ENCODE measurements around the gene ZNF134. TPM values are rescaled to one million over a fixed set of nuclear protein-coding genes. Genes with fewer than 3 reads are reported as not detected.

The ZNF134 gene
- total and polyA plus RNA-seq, 11 donors = 5.3 to 15.8 (median 13.8) TPM

DNA sequence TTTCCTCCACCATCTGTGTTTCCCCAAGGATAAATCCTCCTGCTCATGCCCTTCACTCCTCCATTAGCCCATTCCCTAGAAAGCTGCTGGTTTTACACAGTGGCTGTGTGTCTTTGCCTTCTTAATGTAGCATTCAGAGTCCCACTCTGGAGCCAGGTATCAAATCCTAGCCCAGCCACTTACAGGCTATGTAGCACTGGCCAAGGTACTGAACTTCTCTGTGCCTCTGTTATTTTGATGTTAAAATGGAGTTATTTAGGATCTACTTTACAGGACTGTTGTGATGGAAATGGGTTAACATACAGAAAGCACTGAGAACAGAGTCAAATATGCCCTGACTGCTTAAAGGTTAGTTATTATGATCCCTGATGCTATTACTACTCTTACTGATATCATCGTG is 53.2 kb downstream of the ZNF134 start:
- WGBS, 4 donors = 76 to 100% (median 79%) methylated on average over 1 of the region's 1 CpG
- intact Hi-C loops (cut with DNase I) = no loop called here
- H3K9me3 ChIP-seq = no peaks in the 10 kb centered on the region
- H3K27me3 ChIP-seq = peaks cover 0 to 9% (median 0%) of the 10 kb centered on the region in 9 donors
- no peak overlapping the region for H3K27ac ChIP-seq
- H3K36me3 ChIP-seq = no peaks in the 10 kb centered on the region
- no peak overlapping the region for H3K4me3 ChIP-seq
- ATAC-seq (no peak), DNase-seq (no peak)
- H3K4me1 ChIP-seq = peaks cover 0 to 9% (median 4%) of the 10 kb centered on the region in 12 donors
- TF ChIP-seq CTCF (IDR thresholded peaks at IDR 0.05) (no peak), POLR2A (IDR thresholded peaks at IDR 0.05) (no peak)

DNA sequence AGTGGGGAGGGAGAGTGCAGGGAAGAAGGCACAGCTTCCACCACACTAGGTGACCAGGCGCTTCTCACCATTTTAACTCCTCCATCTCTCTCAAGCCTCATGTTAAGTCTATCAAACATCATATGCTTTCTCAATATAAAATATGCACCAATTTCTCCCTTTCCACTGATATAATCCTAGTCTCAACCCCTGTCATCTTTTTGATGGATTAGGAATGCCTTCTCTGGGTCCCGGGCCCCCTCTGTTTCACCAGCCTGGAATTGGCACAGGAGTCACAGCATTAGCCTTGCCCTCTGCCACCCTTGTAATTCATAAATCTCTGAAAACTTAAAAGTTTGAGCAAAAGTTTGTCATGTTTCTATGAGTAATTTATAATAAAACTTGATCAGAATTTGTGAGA is 54.6 kb downstream of the ZNF134 start, which contains the start of gene ZSCAN4:
Gene ZSCAN4, plus strand, starts transcription at position 301 of the 400 bp plus-strand sequence. CDS start 7,211 bp downstream, outside the sequence.
- TF ChIP-seq CTCF (IDR thresholded peaks at IDR 0.05) = no peak
- TF ChIP-seq POLR2A (IDR thresholded peaks at IDR 0.05) = no peak
- intact Hi-C loops (cut with DNase I) = no loop called here
- Histone ChIP-seq H3K9me3 (no peaks in the 10 kb centered on the region), H3K27ac (no peak within 1 kb of the TSS), H3K4me3 (no peak within 1 kb of the TSS), H3K36me3 (no peaks in the 10 kb centered on the region), H3K4me1 (peaks cover 0 to 8% (median 3%) of the 10 kb centered on the region in 12 donors), H3K27me3 (peaks cover 0 to 6% (median 0%) of the 10 kb centered on the region in 9 donors)
- WGBS, 4 donors = 94 to 98% (median 97%) methylated on average over 2 of the region's 2 CpGs
- DNase-seq (no peak), ATAC-seq (no peak)

GRCh38 chr19:57671124-57671895 is 57.3 kb downstream of the ZNF134 start:
- WGBS, 4 donors = 47 to 53% (median 51%) methylated on average over 7 of the region's 7 CpGs
- no peaks in the 10 kb centered on the region for H3K27me3 ChIP-seq
- DNase-seq (no peak), ATAC-seq (peak in 3 of 4 donors; percentile 49 to 65 (median 53))
- peaks cover 0 to 7% (median 0%) of the 10 kb centered on the region in 12 donors for H3K9me3 ChIP-seq
- intact Hi-C loops (cut with DNase I) = no loop called here
- H3K4me1 ChIP-seq = no peaks in the 10 kb centered on the region
- H3K36me3 ChIP-seq = no peaks in the 10 kb centered on the region
- no peak overlapping the region for H3K27ac ChIP-seq
- TF ChIP-seq CTCF (IDR thresholded peaks at IDR 0.05) = no peak
- no peak for TF ChIP-seq POLR2A (IDR thresholded peaks at IDR 0.05)
- H3K4me3 ChIP-seq = no peak overlapping the region

DNA sequence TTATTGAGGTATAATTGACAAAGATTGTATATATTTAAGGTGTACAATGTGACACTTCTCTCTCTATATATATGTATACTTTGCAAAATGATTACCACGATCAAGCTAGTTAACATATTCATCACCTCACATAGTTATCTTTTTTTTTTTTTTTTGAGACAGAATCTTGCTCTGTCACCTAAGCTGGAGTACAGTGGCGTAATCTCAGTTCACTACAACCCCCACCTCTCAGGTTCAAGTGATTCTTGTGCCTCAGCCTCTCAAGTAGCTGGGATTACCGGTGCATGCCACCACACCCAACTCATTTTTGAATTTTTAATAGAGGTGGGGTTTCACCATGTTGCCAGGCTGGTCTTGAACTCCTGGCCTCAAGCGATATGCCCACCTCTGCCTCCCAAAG is 58.4 kb downstream of the ZNF134 start:
- H3K9me3 ChIP-seq = peaks cover 0 to 7% (median 0%) of the 10 kb centered on the region in 12 donors
- no peak overlapping the region for H3K27ac ChIP-seq
- no peaks in the 10 kb centered on the region for H3K27me3 ChIP-seq
- WGBS, 4 donors = 78 to 93% (median 83%) methylated on average over 4 of the region's 4 CpGs
- H3K4me1 ChIP-seq = no peaks in the 10 kb centered on the region
- intact Hi-C loops (cut with DNase I) = no loop called here
- H3K4me3 ChIP-seq = no peak overlapping the region
- ATAC-seq (no peak), DNase-seq (no peak)
- TF ChIP-seq CTCF (IDR thresholded peaks at IDR 0.05) (no peak), POLR2A (IDR thresholded peaks at IDR 0.05) (no peak)
- H3K36me3 ChIP-seq = no peaks in the 10 kb centered on the region

Other genes starting within 250 kb of the ZNF134 start
- gene ZNF548, start 224.4 kb upstream of the ZNF134 start, total RNA-seq = 10 to 100 TPM; 11.6 to 20.3 (median 15.3) TPM
- gene ZNF548, start 224.4 kb upstream of the ZNF134 start, polyA plus RNA-seq = 10 to 100 TPM in 1 of 2 donors, 1 to 10 TPM in 1; 5.1 to 12.0 TPM
- gene ZNF17, start 203.1 kb upstream of the ZNF134 start, total RNA-seq = 10 to 100 TPM in 2 of 9 donors, 1 to 10 TPM in 7; 3.9 to 13.5 (median 9.0) TPM
- 1 to 10 TPM; 3.2 to 8.5 TPM for gene ZNF17, start 203.1 kb upstream of the ZNF134 start, polyA plus RNA-seq
- 1 to 10 TPM; 2.0 to 8.2 (median 3.7) TPM for gene ZNF749, start 178.9 kb upstream of the ZNF134 start, total RNA-seq
- gene ZNF749, start 178.9 kb upstream of the ZNF134 start, polyA plus RNA-seq = 10 to 100 TPM in 1 of 2 donors, 1 to 10 TPM in 1; 1.2 to 17.4 TPM
- 1 to 10 TPM; 2.1 to 6.2 (median 3.0) TPM for gene VN1R1, start 157.1 kb upstream of the ZNF134 start, total RNA-seq
- gene VN1R1, start 157.1 kb upstream of the ZNF134 start, polyA plus RNA-seq = 1 to 10 TPM; 1.6 to 2.2 TPM
- 10 to 100 TPM; 15.7 to 30.1 (median 24.1) TPM for gene ZNF772, start 136.7 kb upstream of the ZNF134 start, total RNA-seq
- gene ZNF772, start 136.7 kb upstream of the ZNF134 start, polyA plus RNA-seq = 1 to 10 TPM; 4.2 to 9.1 TPM
- gene ZNF419, start 126.5 kb upstream of the ZNF134 start, total RNA-seq = 10 to 100 TPM in 3 of 9 donors, 1 to 10 TPM in 6; 5.6 to 11.5 (median 7.9) TPM
- gene ZNF419, start 126.5 kb upstream of the ZNF134 start, polyA plus RNA-seq = 1 to 10 TPM; 6.2 to 7.3 TPM
- gene ZNF773, start 114.3 kb upstream of the ZNF134 start, total RNA-seq = 1 to 10 TPM; 4.1 to 7.3 (median 4.9) TPM
- 1 to 10 TPM; 4.4 to 5.5 TPM for gene ZNF773, start 114.3 kb upstream of the ZNF134 start, polyA plus RNA-seq
- 1 to 10 TPM; 2.5 to 5.2 (median 3.7) TPM for gene ZNF549, start 86.9 kb upstream of the ZNF134 start, total RNA-seq
- gene ZNF549, start 86.9 kb upstream of the ZNF134 start, polyA plus RNA-seq = 1 to 10 TPM; 2.6 to 3.3 TPM
- 10 to 100 TPM in 1 of 9 donors, 1 to 10 TPM in 8; 3.6 to 10.1 (median 7.0) TPM for gene ZNF550, start 54.4 kb upstream of the ZNF134 start, total RNA-seq
- gene ZNF550, start 54.4 kb upstream of the ZNF134 start, polyA plus RNA-seq = 1 to 10 TPM; 4.2 to 4.8 TPM
- 1 to 10 TPM; 3.3 to 7.3 (median 5.1) TPM for gene ZNF416, start 35.3 kb upstream of the ZNF134 start, total RNA-seq
- 1 to 10 TPM; 1.8 to 3.8 TPM for gene ZNF416, start 35.3 kb upstream of the ZNF134 start, polyA plus RNA-seq
- gene ZIK1, start 30.1 kb upstream of the ZNF134 start, total RNA-seq = 1 to 10 TPM; 2.7 to 5.6 (median 4.4) TPM
- 1 to 10 TPM; 1.1 to 8.0 TPM for gene ZIK1, start 30.1 kb upstream of the ZNF134 start, polyA plus RNA-seq
- gene ZNF530, start 14.4 kb upstream of the ZNF134 start, total RNA-seq = 1 to 10 TPM; 2.7 to 7.5 (median 3.9) TPM
- 1 to 10 TPM; 4.9 to 8.7 TPM for gene ZNF530, start 14.4 kb upstream of the ZNF134 start, polyA plus RNA-seq
- 10 to 100 TPM in 4 of 9 donors, 1 to 10 TPM in 5; 6.8 to 14.4 (median 9.0) TPM for gene ZNF211, start 18.9 kb downstream of the ZNF134 start, total RNA-seq
- gene ZNF211, start 18.9 kb downstream of the ZNF134 start, polyA plus RNA-seq = 10 to 100 TPM in 1 of 2 donors, 1 to 10 TPM in 1; 5.6 to 11.4 TPM
- under 1 TPM in 1 of 9 donors, not detected in 8; 0.14 TPM for gene ZSCAN4, start 54.7 kb downstream of the ZNF134 start, total RNA-seq
- gene ZSCAN4, start 54.7 kb downstream of the ZNF134 start, polyA plus RNA-seq = under 1 TPM; 0.03 to 0.11 TPM
- gene ZNF551, start 67.7 kb downstream of the ZNF134 start, total RNA-seq = 10 to 100 TPM in 1 of 9 donors, 1 to 10 TPM in 8; 3.0 to 11.3 (median 4.3) TPM
- 1 to 10 TPM; 2.4 to 3.9 TPM for gene ZNF551, start 67.7 kb downstream of the ZNF134 start, polyA plus RNA-seq
- gene ZNF154, start 95.0 kb downstream of the ZNF134 start, total RNA-seq = 1 to 10 TPM; 1.4 to 5.3 (median 4.0) TPM
- 1 to 10 TPM; 1.4 to 4.3 TPM for gene ZNF154, start 95.0 kb downstream of the ZNF134 start, polyA plus RNA-seq
- 10 to 100 TPM in 2 of 9 donors, 1 to 10 TPM in 7; 5.1 to 10.7 (median 7.6) TPM for gene ZNF671, start 113.4 kb downstream of the ZNF134 start, total RNA-seq
- 1 to 10 TPM; 4.6 to 4.9 TPM for gene ZNF671, start 113.4 kb downstream of the ZNF134 start, polyA plus RNA-seq
- 10 to 100 TPM in 7 of 9 donors, 1 to 10 TPM in 2; 8.1 to 17.3 (median 12.9) TPM for gene ZNF776, start 132.6 kb downstream of the ZNF134 start, total RNA-seq
- 1 to 10 TPM; 4.8 to 9.6 TPM for gene ZNF776, start 132.6 kb downstream of the ZNF134 start, polyA plus RNA-seq
- gene ZNF586, start 155.4 kb downstream of the ZNF134 start, total RNA-seq = 10 to 100 TPM in 7 of 9 donors, 1 to 10 TPM in 2; 6.7 to 13.3 (median 11.9) TPM
- 1 to 10 TPM; 8.5 to 9.2 TPM for gene ZNF586, start 155.4 kb downstream of the ZNF134 start, polyA plus RNA-seq
- 1 to 10 TPM; 2.6 to 5.2 (median 3.9) TPM for gene ZNF552, start 200.7 kb downstream of the ZNF134 start, total RNA-seq
- 1 to 10 TPM; 1.7 to 3.4 TPM for gene ZNF552, start 200.7 kb downstream of the ZNF134 start, polyA plus RNA-seq
- gene ZNF587B, start 216.1 kb downstream of the ZNF134 start, total RNA-seq = 1 to 10 TPM; 4.6 to 9.2 (median 6.5) TPM
- 1 to 10 TPM; 2.9 to 5.9 TPM for gene ZNF587B, start 216.1 kb downstream of the ZNF134 start, polyA plus RNA-seq
- gene ZNF587, start 235.6 kb downstream of the ZNF134 start, total RNA-seq = 10 to 100 TPM in 7 of 9 donors, 1 to 10 TPM in 2; 9.4 to 25.4 (median 15.0) TPM
- gene ZNF587, start 235.6 kb downstream of the ZNF134 start, polyA plus RNA-seq = 10 to 100 TPM in 1 of 2 donors, 1 to 10 TPM in 1; 8.9 to 23.3 TPM